ENCODE data around the gene TRIM37.
"Not testable (repeated sequence)": the region's sequence is repeated elsewhere in the genome, so short reads cannot be mapped to it uniquely, and the experiment has no call there.

Gene TRIM37

DNA sequence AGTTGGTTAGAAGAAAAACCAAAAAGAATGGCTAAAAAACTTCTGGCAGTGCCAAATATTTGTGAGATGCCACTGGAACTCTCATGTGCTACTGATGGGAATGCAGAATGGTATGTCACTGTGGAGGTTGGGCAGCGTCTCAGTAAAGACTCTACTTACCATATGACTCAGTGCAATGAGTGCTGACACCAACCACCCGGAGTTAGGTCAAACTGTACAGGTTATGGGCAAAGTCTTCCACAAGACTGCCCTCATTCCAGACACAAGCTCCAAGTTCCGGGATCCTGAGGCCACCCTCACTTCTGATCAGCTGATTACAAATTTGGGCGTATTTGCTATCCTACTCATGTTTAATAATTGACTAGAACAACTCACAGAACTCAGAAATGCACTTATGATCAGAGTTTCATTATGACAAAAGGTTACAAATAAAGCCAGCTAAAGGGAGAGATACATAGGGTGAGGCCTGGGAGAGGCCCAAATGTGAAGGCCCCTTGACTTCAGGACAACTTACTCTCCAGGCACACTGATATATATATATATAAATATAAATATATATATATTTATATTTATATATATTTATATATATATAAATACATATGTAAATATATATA, 114.9 kb downstream of the TRIM37 start:
- DNase-seq: no peak

DNA sequence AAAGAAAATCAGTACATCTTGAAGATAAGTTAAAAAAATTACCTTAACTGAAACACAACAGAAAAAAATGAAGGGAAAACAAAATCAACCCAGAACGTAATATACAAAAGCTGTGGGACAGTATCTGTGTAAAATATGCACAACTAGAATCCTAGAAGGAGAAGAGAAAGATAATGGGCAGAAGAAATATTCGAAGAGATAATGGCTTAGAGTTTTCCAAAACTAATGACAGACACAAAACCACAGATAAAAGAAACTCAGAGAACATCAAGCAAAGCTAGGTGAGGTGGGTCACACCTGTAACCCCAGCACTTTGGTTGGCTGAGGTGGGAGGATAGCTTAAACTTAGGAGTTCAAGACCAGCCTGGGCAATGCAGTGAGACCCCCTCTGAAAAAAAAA, 117.1 kb downstream of the TRIM37 start:
- DNase-seq: no peak

DNA sequence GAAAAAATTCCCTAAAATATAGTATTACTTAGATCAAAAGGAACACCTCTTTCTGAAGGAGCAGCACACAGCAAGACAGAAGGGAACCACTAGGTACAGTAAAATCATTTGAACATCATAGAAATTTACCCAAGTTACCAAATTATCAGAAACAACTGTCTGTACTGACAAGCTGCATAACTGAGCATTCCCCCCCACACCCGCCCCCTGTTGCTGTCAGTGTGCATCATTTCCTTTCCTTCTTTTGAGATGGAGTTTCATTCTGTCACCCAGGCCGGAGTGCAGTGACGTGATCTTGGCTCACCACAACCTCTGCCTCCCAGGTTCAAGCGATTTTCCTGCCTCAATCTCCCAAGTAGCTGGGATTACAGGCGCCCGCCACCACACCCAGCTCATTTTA, 120.7 kb downstream of the TRIM37 start:
- no peak for DNase-seq

DNA sequence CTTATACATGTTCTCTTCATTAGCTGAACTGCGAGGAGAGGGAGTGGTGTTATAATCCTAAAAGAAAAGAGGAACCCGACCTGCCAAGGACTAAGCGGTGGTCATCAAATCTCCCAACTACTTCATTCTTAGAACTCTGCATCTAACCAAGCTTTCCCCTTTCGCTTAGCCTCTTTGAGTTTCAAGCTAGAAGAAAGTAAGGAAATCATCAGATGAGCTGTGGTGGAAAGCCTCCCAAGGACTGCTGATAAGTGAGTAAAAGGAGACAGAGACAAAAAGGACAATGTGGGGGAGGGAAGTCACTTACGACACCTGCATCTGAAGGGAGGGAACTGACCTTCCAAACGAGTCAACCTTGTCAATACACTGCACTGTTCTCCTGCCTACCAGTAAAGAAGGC, 121.3 kb downstream of the TRIM37 start:
- no peak for DNase-seq

DNA sequence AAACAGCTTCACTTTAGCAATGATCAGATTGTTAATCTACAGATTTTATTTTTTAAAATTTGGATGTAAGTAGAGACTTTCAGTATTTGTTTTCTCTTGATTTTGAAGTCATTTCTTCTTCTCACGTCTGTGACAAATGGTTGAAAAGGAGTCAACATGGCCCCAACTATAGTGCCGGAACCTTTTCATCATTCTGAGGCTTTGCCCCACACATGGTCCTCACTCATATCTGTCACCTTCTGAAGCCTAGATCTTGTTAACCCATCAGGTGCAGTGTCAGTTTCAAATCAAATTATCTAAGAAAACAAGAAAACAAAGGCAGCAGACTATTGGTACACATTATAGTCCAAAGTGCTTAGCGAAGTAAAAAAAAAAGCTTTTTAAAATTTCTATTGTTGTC, 124.1 kb downstream of the TRIM37 start:
- DNase-seq: no peak

DNA sequence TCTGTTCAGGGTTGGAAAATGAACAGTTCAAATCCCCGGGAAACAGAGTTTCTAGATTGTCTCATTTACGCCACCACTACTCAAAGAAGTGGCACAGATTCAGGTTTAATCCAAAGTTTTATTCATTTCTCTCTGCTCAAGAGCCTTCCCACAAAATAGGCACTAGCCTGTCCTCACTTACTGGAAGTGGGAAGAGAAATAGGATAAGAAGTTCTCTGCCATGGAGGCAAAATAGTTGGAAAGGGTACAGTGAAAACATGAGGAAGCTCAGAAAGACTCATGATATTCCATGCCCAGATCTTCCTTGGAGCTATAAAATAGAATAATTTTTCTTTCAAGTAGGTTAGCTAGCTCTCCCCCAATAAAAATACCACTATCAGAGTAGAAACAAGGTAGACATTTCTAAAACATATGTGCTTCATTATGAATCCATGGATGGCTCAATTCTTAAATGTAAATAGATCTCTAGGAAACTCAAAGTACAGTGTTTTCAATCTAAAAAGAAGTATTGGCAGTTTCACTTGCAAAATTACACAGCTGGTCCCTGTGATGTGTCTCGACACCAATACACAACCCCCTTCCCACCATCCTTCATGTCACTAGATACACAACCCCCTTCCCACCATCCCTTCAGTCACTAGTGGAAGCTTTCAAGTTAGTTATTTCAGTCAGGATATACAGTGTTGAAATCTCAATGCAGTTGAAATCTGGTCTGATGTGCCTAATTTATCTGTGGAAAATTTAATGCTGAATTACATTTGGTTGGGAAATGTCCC, 125.8 kb downstream of the TRIM37 start:
- no peak for DNase-seq

DNA sequence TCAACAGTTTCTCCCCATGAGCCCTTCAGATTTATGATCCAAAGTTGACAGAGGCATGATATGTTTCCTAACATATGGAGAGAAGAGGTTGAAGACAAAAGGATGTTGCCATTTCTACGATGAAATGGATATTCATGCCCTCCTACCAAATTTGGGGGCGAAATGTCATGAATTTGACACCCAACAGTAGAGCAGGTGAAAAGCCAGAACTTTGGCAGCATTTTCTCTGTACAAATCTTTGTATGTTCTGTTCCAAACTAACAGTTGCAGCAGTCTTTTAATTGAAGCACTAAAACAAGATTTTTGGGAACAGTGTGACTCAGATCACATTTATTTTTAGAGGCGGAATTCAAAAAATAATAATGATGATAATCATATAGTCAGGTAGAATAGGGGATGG, 130.1 kb downstream of the TRIM37 start:
- no peak for DNase-seq

DNA sequence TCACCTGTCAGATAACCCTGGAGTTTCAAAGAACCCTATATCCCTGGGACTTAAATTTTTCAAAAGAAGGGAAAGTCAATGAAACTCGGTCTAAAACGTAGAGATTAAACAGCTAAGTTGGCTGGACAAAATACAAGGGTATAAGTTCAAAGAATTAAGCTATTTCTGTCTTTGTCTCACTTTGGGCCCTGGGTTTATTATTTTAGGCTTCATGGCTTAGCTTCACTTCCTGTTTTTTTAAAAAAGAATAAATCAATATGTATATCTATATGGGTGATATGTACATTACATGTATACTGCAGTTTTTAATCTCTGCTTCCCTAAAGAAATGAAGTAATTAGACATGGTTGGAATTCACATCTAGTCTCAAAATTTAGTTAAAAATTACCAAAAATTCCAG, 132.3 kb downstream of the TRIM37 start:
- DNase-seq: no peak

DNA sequence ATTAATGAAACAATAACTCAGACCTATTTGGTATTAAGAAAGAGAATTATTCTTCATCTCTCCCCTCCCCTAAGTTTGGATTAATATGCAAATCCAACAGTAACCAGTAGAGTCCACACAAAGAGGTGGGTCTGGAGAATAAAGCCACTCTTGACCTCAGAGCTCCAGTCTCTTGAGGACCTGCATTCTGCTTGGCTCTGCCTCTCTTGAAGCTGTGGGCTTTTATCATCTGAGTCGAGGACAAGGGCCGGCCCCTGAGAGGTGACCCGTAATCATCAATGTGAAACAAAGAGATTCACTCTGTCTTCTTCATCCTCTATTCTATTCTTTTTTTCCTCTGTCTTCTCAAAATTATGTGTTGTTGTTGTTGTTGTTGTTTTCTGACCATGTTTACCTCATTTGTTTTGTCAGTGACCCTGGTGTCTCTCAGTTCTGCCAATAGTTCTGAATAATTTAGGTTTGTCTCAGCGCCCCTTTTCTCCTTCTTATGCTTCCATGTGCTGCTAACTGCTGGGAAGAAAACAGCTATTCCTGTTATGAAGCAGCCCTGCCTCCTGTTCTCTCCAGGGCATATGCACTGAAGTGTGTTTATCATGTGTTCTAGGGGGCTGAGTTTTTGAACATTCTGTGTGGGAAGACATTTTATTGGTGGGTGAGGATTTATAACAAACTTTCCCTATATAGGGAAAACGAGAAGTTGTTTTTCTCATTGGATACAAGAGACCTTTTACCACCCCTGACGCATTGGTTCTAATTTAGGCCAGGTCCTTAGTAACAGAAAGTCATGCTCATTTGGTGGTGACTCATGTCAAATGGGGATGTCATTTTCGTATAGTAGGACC, 135.8 kb downstream of the TRIM37 start:
- DNase-seq: no peak

DNA sequence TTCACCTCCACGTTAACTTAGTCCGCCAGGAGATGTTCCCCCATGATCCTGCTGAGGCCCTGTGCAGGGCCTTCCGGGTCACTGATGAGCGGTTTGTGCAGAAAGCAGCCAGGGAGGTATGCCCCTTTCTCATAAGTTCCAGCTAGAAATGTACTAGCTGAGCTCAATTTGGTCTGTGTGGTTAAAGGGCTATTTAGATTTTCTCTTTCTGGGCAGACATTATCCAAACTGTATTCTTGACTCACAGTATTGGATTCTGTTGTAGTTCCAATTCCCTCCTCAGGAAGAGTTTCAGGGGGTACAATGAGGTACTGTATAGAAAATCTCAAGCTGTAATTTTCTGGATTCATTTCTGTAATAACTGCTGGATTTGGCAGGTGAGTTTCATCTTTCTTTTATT, 137.1 kb downstream of the TRIM37 start:
- no peak for DNase-seq

DNA sequence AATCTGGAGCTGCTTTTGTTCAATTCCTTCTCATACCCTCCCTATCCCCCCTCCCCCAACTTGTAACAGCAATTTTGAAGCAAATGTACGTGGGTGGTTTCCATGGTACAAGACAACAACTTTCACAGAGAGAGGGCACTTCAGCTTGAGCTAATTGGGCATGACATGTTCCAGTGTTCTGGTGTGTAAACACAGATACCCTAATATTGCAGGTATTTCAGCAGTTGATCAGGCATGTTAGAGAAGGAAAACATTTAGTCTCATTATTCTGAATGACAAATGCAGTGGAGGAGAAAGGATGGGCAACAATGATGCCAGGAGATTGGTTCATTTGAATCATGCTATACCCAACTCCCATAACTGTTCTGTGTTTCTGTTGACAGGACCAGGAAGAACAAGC, 137.5 kb downstream of the TRIM37 start:
- no peak for DNase-seq

DNA sequence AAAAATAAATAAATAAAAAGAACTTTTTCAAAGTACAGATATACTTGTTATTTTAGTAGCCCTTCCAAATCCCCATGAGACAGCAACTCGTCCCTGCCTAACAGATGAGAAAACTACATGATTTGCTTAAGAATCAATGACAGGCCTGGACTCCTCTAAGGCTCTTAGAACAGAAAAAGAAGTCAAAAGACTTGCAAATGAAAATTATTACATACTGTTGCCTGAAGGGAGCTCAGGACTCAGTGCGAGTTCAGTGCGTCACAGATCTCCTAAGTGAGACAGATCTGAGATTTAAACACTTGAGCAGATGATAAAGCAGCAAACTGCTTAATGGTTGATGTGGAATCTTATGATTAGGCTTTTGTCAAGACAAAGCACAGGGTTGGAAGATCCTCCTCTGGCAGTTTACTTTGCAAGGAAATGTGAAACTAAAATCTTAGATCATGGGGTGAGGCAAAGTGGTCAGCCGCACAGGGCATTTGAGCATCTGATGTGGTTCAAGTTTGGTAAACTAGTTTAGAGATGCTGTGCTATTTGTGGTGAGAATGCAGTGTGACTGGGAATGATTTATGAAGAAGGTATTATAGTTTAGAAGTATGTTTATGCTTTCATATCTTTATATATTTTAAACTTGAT, 138.1 kb downstream of the TRIM37 start:
- no peak for DNase-seq

DNA sequence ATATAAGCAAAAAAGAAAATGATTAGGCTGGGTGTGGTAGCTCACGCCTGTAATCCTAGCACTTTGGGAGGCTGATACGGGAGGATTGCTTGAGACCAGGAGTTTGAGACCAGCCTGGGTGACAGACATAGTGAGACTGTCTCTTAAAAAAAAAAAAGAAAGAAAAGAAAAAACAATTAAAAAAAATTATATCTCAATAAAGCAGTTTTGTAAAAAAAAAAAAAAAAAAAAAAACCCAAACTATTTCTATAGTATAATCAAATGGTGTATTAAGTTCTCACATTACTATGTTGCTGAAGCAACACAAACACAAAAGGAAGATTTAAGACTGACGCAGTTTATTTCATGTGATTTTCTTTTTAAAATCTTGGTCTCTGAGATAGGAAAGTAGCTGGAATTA, 140.5 kb downstream of the TRIM37 start:
- DNase-seq: no peak

DNA sequence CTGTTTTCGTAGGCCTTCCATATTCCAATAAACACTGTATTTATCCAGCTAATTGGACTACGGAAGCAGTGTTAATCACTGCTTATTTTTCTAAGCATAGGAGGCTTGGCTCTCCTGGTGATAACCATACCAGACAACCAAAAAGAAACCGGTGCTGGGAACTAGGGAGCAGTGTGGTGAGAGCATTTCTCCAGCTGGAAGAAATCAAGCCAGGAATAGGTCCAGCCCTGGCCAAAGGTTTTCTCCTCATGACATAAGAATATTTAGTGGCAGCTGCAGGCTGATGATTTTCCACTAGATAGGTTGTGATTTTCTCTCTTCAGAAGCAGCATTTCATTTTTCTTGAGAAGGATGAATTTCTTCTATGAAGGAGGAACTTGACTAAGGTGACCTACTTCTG, 141.5 kb downstream of the TRIM37 start:
- DNase-seq: no peak

DNA sequence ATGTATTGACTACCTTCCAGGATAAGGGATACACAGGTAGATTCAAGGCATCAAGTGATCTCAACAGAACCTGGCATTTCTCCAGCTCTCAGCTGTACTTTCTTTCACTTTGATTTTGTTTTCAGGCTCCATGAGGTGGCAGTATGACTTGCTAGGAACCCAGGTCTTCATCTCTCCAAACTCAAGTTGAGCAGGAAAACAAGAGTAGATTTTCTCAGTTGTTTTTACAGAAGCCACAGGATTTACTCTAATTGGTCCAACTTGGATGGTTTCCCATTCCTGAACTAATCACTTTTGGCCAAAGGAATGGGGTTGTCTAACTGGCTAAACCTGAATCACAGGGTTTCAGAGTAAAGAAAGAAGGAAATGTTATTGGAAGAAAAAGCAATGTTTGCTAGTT, 146.6 kb downstream of the TRIM37 start:
- DNase-seq: peak; percentile 47

DNA sequence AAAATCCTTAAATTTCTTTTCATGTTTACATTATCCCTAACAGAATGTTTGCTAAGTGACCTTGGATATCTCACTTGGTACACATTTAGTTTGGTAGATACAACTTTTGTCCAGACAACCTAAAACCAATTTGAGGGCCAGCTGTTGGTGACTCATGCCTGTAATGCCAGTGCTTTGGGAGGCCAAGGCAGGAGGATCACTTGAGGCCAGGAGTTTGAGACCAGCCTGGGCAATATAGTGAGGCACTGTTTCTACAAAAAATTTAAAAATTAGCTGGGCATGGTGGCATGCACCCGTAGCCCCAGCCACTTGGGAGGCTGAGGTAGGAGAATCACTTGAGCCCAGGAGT, 149.0 kb downstream of the TRIM37 start:
- DNase-seq: not testable (repeated sequence)

DNA sequence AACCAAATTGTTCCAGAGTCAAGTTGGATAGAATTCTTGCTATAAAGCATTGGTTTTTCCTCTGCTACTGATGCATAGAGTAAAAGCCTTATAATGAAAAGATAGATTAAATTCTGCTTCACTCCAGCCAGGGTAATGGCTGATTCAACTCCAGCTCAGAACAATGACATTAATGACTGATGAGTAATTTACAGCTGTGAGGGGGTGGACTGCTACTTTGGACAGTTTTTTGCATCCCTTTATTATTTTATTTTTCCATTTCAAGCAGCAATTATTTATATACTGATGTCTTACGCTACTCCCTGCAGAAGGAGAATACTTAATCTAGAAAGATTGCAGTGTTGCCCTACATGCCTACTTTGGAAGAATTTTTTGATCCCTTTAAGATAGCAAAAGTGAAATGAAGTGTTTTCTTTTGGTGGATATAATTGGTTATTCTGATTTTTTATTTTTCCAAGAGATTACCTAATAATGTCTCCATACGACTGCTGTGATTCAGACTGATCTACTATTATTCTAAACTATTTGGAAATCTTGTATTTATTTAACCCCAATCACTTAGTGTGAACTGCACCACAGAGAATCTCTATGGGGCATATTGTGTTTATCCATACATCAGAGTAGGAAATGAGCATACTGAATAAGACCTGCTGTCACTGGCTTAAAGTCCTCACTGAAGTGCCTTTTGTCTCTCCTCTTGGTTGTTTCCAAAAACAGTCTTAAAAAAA, 149.5 kb downstream of the TRIM37 start:
- peak; percentile 10 for DNase-seq

DNA sequence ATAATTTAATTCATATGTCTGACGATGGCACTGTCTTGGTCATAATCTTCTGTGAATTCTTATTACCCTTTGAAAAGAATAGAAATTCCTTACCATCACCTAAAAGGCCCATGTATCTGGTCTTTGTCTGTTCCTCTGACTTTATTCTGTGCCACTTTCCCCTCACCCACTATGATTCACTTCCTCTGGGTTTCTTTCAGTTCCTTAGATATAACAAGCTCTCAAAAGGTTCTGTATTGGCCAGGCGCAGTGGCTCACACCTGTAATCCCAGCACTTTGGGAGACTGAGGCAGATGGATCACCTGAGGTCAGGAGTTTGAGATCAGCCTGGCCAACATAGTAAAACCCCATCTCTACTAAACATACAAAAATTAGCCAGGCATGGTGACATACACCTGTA, 152.3 kb downstream of the TRIM37 start:
- DNase-seq: not testable (repeated sequence)

DNA sequence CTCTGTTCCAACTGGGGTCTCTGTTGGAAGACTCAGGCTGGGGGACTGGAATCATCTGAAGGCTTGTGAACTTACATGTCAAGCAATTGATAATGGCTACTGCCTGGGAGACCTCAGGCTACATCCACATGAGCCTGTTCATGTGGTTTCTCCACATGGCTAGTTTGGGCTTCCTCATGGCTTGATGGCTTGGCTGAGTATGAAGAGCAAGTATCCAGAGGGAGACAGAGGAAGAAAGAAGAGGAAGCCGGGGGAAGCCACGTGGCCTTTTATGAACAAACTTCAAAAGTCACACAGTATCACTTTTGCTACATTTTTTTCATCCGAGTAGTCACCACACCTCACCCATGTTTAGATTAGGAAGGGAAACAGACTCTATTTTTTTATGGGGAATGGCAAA, 158.9 kb downstream of the TRIM37 start:
- DNase-seq: no peak

DNA sequence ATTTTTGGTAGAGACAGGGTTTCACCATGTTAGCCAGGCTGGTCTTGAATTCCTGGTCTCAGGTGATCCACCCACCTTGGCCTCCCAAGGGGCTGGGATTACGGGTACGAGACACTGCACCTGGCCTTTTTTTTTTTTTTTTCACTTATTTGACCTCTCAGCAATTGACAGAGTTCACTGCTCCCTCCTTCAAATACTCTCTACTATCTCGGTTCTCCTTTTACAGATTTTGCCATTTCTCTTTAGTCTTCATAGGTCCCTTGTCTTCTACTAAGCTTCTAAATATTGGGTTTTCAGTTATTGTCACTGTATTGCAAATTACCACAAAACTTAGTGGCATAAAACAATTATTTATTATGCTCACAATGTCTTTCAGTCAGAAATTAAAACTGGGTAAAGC, 159.3 kb downstream of the TRIM37 start:
- no peak for DNase-seq

DNA sequence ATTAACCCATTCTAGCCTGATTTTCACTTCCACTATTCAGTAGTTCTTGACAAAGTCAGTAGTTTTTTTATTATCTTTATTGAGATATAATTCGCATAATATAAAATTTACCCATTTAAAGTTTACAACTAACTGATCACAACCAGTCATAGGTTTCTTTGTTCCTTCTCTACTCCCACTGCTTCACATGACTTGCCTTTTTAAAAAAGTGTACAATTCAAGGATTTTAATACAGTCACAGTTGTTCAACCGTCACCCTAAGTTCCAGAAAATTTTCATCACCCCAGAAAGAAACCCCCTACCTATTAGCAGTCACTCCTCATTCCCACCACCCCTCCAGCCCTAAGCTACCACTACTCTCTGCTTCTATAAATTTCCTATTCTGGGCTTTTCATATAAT, 162.5 kb downstream of the TRIM37 start:
- no peak for DNase-seq

DNA sequence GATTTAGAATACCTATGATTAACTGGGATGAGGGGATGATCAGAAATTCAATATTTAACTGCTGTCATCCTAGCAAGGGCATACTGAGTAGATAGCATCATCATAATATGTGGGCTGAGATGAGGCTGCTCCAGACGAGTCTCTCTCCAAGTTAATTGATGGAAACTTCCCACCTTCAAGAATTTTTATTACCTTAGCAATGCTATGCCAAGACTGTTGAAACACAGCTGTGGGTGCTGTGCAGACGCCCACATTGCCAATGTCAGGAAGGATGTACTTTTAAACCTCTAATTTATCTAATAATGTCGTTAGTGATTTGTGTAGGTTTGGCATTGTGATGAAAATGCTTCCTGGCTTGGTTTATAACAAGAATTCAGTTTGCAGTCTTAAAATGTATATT, 170.4 kb downstream of the TRIM37 start:
- DNase-seq: no peak

DNA sequence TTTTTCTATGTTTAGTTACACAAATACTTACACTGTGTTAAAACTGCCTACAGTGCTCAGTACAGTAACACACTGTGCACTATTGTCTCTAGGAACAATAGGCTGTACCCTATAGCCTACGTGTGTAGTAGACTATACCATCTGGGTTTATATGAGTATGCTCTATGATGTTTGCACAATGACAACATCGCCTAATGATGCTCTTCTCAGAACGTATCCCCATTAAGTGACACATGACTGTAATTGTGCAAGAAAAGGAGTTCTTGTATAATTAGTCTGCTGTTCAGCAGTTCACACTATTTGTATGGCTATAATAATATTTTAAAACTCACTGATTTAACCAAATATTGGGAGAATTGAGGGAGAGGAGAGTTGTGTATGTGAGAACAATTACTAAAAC, 173.7 kb downstream of the TRIM37 start:
- no peak for DNase-seq
